Measurements from ENCODE around the gene GCNT2. TPM values are rescaled to one million over a fixed set of nuclear protein-coding genes. Genes with fewer than 3 reads are reported as not detected.

Gene GCNT2
- total RNA-seq, 1 experiment from 2014 or later: 51.2 TPM

- TF ChIP-seq ELF4 (CRISPR knock-in tag; IDR thresholded peaks at IDR 0.05; ENCODE audit: low read depth): no peak
- TF ChIP-seq KAT7 (CRISPR knock-in tag; IDR thresholded peaks at IDR 0.05; ENCODE audit: borderline replicate concordance): no peak
Observed at GRCh38 chr6:10521104-10521808, at the start of gene GCNT2 (continued).

- no peaks in the 10 kb centered on the region for H3K36me3 Mint-ChIP-seq
- TF ChIP-seq RORB (CRISPR knock-in tag; IDR thresholded peaks at IDR 0.05) (no peak), NFE2L1 (CRISPR knock-in tag; IDR thresholded peaks at IDR 0.05) (no peak), USF1 (CRISPR knock-in tag; IDR thresholded peaks at IDR 0.05) (no peak), MLX (CRISPR knock-in tag; IDR thresholded peaks at IDR 0.05) (no peak), FOXP1 (CRISPR knock-in tag; IDR thresholded peaks at IDR 0.05; ENCODE audit: borderline replicate concordance) (no peak), FOXP4 (CRISPR knock-in tag; IDR thresholded peaks at IDR 0.05) (no peak), HMGXB4 (CRISPR knock-in tag; IDR thresholded peaks at IDR 0.05) (no peak), ZNF121 (CRISPR knock-in tag; IDR thresholded peaks at IDR 0.05) (no peak), E2F4 (CRISPR knock-in tag; IDR thresholded peaks at IDR 0.05; ENCODE audit: borderline replicate concordance, low read depth) (no peak), ESRRA (CRISPR knock-in tag; IDR thresholded peaks at IDR 0.05; ENCODE audit: borderline replicate concordance) (no peak), KAT7 (CRISPR knock-in tag; IDR thresholded peaks at IDR 0.05; ENCODE audit: borderline replicate concordance) (no peak), OVOL2 (CRISPR knock-in tag; IDR thresholded peaks at IDR 0.05; ENCODE audit: borderline replicate concordance) (no peak), JUN (CRISPR knock-in tag; IDR thresholded peaks at IDR 0.05) (no peak), NFYB (CRISPR knock-in tag; conservative IDR thresholded peaks at IDR 0.05; ENCODE audit: low read depth) (no peak), ZMAT4 (CRISPR knock-in tag; IDR thresholded peaks at IDR 0.05) (no peak), ARID4B (CRISPR knock-in tag; IDR thresholded peaks at IDR 0.05; ENCODE audit: borderline replicate concordance) (no peak)
- no peak for ATAC-seq
- no peak overlapping the region for H3K27ac Mint-ChIP-seq
- H3K4me1 Mint-ChIP-seq: no peaks in the 10 kb centered on the region
- no peak overlapping the region for H3K4me3 Mint-ChIP-seq
- CTCF ChIA-PET: no interaction called here
- peaks cover 11% of the 10 kb centered on the region for H3K9me3 Mint-ChIP-seq
- POLR2A ChIA-PET: no interaction called here
- peaks cover 6% of the 10 kb centered on the region; the same call in 1 of the 2 replicates for H3K27me3 Mint-ChIP-seq (ENCODE audit: low read depth)
- no peak for DNase-seq (ENCODE audit: low spot score)
Observed at GRCh38 chr6:10472634-10473033, 48.5 kb upstream of the GCNT2 start.
